ENCODE results near the gene HMG20B. TPM values are rescaled to one million over a fixed set of nuclear protein-coding genes. Genes with fewer than 3 reads are reported as not detected.

The HMG20B gene
- total RNA-seq, 1 donor from 2014 or later: 36.6 TPM

GRCh38 chr19:3585301-3586126 is 12.8 kb downstream of the HMG20B start, which contains the start of gene GIPC3:
TSS of gene GIPC3 (plus strand) at chr19:3585478. CDS start at chr19:3585598, 120 bp downstream.
- peak; percentile 27 for ATAC-seq

- ATAC-seq: no peak
Measured at GRCh38 chr19:3586127-3586626, 13.4 kb downstream of the HMG20B start.

- peak; percentile 14 for ATAC-seq
Measured at GRCh38 chr19:3586707-3587346, 14.1 kb downstream of the HMG20B start.

- ATAC-seq: no peak
Measured at GRCh38 chr19:3589439-3589838, 16.7 kb downstream of the HMG20B start.

GRCh38 chr19:3589949-3590348 is 17.2 kb downstream of the HMG20B start:
- no peak for ATAC-seq

- ATAC-seq: no peak
Measured at GRCh38 chr19:3590991-3591659, 18.4 kb downstream of the HMG20B start.

GRCh38 chr19:3591876-3592613 is 19.3 kb downstream of the HMG20B start:
- ATAC-seq: no peak

GRCh38 chr19:3593156-3593555 is 20.4 kb downstream of the HMG20B start:
- peak; percentile 20 for ATAC-seq

GRCh38 chr19:3595521-3596061 is 22.8 kb downstream of the HMG20B start:
- ATAC-seq: no peak

GRCh38 chr19:3599776-3600187 is 27.0 kb downstream of the HMG20B start:
- peak; percentile 12 for ATAC-seq

- no peak for ATAC-seq
Measured at GRCh38 chr19:3601021-3601420, 28.3 kb downstream of the HMG20B start.

- no peak for ATAC-seq
Measured at GRCh38 chr19:3603121-3603811, 30.5 kb downstream of the HMG20B start.

- ATAC-seq: no peak
Measured at GRCh38 chr19:3604227-3604986, 31.7 kb downstream of the HMG20B start.

- no peak for ATAC-seq
Measured at GRCh38 chr19:3604987-3605343, 32.2 kb downstream of the HMG20B start.

GRCh38 chr19:3605361-3605760 is 32.6 kb downstream of the HMG20B start:
- no peak for ATAC-seq

- no peak for ATAC-seq
Measured at GRCh38 chr19:3605770-3606169, 33.0 kb downstream of the HMG20B start.

GRCh38 chr19:3606174-3606689 is 33.5 kb downstream of the HMG20B start:
- ATAC-seq: peak; percentile 61

- ATAC-seq: peak; percentile 35
Measured at GRCh38 chr19:3606690-3607289, 34.0 kb downstream of the HMG20B start, which contains the start of gene TBXA2R. TSS of gene TBXA2R (minus strand) at chr19:3606875. CDS start at chr19:3600634, 6,241 bp downstream.

GRCh38 chr19:3607303-3608078 is 34.7 kb downstream of the HMG20B start:
- ATAC-seq: peak; percentile 30

Data from esophagus mucosa (tissue), 1 donor.